CD4-positive, alpha-beta T cell treated with Interleukin-21 for 1 hour (primary cell): ENCODE results near the gene SLITRK2.

Source experiments
- DNase-seq: peaks from one replicate; pipeline ENCODE4 v3.0.0-alpha.2; 2020

The SLITRK2 gene, protein sequence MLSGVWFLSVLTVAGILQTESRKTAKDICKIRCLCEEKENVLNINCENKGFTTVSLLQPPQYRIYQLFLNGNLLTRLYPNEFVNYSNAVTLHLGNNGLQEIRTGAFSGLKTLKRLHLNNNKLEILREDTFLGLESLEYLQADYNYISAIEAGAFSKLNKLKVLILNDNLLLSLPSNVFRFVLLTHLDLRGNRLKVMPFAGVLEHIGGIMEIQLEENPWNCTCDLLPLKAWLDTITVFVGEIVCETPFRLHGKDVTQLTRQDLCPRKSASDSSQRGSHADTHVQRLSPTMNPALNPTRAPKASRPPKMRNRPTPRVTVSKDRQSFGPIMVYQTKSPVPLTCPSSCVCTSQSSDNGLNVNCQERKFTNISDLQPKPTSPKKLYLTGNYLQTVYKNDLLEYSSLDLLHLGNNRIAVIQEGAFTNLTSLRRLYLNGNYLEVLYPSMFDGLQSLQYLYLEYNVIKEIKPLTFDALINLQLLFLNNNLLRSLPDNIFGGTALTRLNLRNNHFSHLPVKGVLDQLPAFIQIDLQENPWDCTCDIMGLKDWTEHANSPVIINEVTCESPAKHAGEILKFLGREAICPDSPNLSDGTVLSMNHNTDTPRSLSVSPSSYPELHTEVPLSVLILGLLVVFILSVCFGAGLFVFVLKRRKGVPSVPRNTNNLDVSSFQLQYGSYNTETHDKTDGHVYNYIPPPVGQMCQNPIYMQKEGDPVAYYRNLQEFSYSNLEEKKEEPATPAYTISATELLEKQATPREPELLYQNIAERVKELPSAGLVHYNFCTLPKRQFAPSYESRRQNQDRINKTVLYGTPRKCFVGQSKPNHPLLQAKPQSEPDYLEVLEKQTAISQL

DNA sequence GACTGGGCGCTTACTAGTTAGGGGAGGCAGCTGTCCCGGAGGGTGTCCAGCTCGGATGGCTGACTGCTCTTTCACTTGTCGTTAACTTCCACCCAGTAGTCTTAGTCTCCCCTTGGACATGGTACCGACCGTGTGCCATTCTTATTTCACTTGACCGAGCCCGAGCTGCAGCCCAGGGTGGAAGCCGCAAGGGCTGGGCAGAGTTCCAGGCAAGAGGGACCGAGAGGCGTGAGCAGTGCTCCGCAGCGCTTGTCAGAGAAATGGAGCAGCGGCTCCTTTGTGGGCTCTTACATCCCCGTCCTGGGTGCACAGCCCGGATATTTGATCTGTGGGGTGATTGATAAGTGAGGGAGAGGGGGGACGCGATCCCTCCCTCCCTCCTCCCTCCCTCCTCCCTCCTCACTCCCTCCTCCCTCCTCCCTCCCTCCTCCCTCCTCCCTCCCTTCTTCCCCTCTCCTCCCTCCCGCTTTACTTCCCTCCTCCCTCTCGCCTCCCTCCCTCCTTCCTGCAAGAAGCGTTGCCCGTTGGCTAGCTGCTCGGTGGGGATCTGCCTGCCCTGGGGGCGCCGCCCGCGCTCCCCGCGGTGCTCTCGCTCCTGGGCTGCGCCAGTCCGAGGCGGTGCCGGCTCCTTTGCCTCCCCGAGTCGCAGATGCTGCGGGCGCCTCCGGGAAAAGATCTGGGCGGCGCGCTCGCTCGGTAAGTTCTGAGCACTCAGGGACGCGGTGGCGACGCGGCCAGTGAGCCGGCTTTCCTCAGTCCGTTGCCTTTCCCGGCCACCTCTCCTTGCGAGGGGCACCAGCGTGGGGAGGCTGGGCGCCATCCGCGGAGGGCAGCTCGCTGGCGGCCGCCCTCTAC lies at the start of gene SLITRK2:
SLITRK2 (plus strand) TSS at position 499 of the 855 bp plus-strand sequence. CDS start 4,597 bp downstream, outside the sequence.
- no peak for DNase-seq

GRCh38 chrX:145773006-145773405 lies 44.6 kb upstream of the SLITRK2 start:
- no peak for DNase-seq

GRCh38 chrX:145792281-145792680 lies 25.3 kb upstream of the SLITRK2 start:
- DNase-seq: no peak

DNA sequence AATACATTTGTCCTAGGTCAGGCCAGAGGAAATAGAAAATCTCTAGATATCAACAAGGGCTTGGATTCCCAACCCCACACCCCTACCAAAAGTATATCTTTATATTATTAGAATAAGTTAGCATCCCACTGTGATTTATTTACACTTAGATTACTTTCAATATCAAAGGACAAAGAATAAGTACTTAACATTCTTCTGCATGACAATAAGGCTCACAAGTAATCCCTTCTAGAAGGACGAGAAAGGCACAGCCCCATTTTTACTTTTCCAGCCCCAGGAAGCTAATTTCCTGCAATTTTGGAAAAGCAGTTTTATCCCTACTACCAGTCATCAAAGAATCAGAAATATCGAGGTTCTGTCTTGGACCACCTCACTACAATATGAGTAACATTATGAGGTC lies 14.1 kb upstream of the SLITRK2 start:
- DNase-seq: no peak

- no peak for DNase-seq
These were observed 4.5 kb upstream of the SLITRK2 start for GRCh38 chrX:145813081-145813480.

- no peak for DNase-seq
These were observed 871 bp upstream of the SLITRK2 start for GRCh38 chrX:145816601-145817315.

GRCh38 chrX:145818186-145819113 lies 821 bp downstream of the SLITRK2 start:
- DNase-seq: no peak

DNA sequence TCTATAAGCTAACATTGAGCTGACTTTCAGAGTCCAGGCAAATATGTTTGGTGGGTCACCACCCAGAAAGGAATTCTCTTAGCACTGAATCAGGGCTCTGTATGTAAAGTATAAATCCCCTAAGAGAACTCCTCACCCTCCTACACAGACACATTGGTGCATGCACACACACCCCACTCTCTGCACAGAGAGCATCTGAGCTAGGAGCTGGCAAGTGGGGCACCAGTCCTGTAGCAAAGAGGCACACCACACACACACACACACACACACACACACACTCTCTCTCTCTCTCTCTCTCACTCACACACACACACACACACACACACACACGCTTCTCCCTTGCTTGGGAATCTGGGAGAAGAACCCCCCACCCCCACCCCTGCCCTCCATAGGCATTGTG lies 3.2 kb downstream of the SLITRK2 start:
- no peak for DNase-seq

DNA sequence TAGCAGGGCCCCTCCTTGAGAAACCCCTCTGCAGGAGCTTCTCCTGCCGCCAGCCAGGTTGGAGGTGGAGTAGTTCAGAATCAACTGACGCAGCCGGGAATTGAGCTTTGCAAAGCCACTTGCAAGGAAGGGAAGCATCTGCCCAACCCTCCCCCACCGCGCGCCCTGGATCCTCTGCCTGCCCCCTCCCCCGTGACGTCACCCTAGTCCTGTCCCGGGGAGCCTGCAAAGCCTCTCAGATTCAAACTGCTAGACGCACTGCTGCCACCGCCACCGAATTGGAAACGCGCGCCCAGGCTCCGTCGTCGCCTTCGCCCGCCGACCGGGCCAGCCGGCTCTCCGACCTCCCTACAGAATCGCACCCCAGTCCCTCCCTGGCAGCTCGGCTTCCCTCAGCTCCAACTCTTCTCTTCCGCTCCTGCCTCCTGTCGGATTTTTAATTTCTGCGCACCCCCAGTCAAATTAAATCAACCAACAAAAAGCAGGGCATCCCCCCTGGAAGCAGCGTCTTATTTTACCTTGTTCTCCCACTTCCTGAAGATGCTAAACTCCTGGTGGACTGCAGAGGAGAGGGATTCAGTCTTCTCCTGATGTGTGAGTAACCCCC lies 3.8 kb downstream of the SLITRK2 start:
- DNase-seq: no peak

- no peak for DNase-seq
These were observed 4.4 kb downstream of the SLITRK2 start for GRCh38 chrX:145821898-145822571.

GRCh38 chrX:145823132-145823531 lies 5.5 kb downstream of the SLITRK2 start:
- no peak for DNase-seq

GRCh38 chrX:145825896-145826295 lies 8.3 kb downstream of the SLITRK2 start:
- no peak for DNase-seq

DNA sequence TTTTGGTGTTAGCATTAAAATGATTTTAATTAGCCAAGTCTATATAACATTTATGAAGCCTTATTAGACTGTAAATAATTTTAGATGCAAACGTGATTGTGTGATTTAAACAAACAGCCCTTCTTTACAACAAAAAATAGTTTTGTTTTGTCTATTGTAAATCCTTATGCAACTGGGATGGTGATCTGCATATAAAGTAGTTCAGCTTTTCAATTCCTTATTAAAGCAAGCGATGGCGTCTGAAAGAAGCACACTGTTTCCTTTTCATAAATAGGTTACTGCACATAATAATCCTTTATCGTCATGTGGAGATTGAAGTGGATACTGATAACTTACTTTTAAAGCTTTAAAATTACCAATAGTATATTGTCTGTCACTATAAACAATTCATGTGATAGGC lies 8.8 kb downstream of the SLITRK2 start:
- DNase-seq: no peak

DNA sequence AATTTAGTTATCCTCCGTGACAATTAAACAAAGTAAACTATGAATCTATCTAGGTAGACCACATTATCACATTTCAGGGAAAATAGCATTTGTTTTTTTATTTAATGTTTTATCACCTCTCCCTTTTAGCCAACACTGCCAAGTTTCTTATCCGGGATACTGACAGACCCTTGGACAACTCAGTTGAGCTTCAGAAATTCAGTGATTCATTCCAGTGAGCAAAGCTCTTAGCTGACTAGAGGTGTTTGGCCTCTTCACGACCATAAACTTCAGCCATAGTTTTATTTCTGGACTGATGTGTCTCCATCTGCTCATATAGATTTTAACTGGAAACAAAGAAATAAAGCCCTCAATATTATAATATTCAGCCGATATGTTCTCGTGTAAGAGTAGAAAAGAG lies 15.2 kb downstream of the SLITRK2 start:
- no peak for DNase-seq

DNA sequence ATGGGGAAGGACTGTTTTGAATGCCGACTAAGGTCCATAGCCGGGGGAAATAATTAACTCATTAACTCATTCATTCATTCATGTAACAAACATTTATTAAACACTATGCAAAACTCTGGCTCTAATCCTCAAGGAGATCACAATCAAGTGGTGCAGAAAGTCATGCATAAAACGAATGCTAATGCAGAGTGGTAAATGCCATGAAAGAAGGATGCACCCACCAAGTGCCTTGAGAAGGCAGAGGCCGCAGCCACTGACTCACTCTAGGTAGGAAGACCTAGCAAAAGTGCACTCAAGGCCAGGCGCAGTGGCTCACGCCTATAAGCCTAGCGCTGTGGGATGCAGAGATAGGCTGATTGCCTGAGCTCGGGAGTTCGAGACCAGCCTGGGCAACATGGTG lies 22.9 kb downstream of the SLITRK2 start:
- DNase-seq: no peak

DNA sequence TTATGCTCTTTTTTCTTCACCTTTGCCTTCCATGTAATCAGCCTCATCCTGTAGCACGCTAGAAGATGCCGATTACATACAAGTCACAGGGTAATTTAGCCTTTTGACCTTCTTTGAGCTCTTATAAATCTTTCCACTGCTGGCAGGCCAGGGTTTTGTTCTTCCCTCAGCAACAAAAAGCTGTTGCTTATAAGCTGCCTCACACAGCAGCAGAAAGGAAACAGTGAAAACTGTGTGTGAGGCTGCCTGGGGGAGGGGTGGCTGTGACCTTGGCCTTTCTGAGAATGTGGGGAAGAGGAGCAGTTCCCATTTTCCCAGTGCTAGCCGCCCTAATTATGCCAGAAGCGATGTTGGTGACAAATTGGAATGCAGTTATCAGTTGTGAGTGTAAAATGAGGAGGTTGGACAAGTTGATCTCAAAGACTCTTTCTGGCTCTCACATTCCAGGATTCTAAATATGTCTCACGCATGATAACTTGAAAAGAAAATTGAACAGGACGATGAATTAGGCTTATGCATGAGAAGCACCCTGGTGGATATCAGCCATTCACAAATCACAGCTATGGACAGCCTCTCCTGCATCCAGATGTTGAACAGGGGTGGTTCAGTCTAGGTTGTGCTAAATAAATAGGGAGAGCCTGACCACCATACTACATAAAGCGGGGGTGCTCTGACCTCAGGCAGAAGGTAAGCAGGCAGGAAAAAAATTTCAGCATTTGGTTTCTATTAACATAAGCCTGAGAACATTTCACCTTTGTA lies 25.7 kb downstream of the SLITRK2 start:
- DNase-seq: no peak

GRCh38 chrX:145844886-145845285 lies 27.3 kb downstream of the SLITRK2 start:
- no peak for DNase-seq

DNA sequence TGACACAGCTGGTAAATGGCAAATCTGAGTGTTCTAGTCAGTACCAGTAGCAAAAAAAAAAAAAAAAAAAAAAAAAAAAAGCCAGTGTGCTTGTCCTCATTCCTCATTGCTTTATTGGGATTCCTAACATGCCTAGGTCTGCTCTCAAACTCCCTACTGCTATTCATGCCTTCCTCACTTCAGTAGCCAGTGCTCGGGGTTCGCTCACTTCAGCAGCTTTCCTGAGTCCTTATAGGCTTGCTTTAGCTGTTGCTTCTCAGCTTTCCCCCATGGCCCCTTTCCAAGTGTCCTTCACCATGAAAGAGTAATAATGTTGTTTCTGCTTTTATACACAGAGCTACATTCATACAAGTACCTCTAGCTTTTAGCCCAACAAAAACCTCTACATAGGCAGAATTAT lies 30.8 kb downstream of the SLITRK2 start:
- no peak for DNase-seq

DNA sequence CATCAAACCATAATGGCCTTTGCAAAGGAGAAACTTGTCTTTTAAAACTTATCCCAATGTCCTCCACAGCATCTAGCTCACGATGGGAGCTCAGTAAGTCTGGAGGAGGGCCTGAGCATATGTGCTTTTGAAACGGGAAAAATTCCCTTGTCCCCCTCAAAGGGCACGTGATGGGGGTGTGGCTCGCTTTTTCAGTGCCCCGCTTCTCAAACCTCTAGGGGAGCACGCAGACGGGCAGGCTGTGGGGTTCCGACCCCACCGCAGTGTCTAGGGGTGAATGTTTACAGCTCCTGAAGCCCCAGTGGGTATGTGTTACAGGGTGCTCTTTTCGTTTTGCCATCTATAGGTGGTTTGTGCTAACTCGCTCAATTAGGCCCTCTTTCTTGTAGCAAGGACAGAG lies 31.2 kb downstream of the SLITRK2 start:
- DNase-seq: no peak
